Stimulated activated naive CD8-positive, alpha-beta T cell treated with anti-CD3 and anti-CD28 coated beads, Interleukin-15, Interleukin-2, amounts not matched to agents 100 ng/mL and 50 ng/mL, for 24 hours (primary cell): Measurements from ENCODE around the gene RASA3.

Experiments used
- H3K27ac Mint-ChIP-seq: one replicate; pipeline ENCODE4 v1.8.0; 2021; ENCODE audit warnings: mild to moderate bottlenecking, mixed read lengths
- H3K27me3 Mint-ChIP-seq: one replicate; pipeline ENCODE4 v1.8.0; 2021; ENCODE audit warnings: mixed read lengths
- H3K36me3 Mint-ChIP-seq: one replicate; pipeline ENCODE4 v1.8.0; 2021; ENCODE audit warnings: low read depth, mixed read lengths
- H3K4me1 Mint-ChIP-seq: one replicate; pipeline ENCODE4 v1.8.0; 2021; ENCODE audit warnings: low read depth, mixed read lengths
- H3K4me3 Mint-ChIP-seq: one replicate; pipeline ENCODE4 v1.8.0; 2021; ENCODE audit warnings: mild to moderate bottlenecking, mixed read lengths
- H3K9me3 Mint-ChIP-seq: one replicate; pipeline ENCODE4 v1.8.0; 2021; ENCODE audit warnings: mixed read lengths

The RASA3 gene

GRCh38 chr13:113948034-113948742, 184.2 kb downstream of the RASA3 start:
- H3K36me3 Mint-ChIP-seq: no peaks in the 10 kb centered on the region
- no peaks in the 10 kb centered on the region for H3K9me3 Mint-ChIP-seq
- H3K4me1 Mint-ChIP-seq: no peaks in the 10 kb centered on the region
- H3K27ac Mint-ChIP-seq: no peak overlapping the region
- no peak overlapping the region for H3K4me3 Mint-ChIP-seq
- H3K27me3 Mint-ChIP-seq: no peaks in the 10 kb centered on the region

DNA sequence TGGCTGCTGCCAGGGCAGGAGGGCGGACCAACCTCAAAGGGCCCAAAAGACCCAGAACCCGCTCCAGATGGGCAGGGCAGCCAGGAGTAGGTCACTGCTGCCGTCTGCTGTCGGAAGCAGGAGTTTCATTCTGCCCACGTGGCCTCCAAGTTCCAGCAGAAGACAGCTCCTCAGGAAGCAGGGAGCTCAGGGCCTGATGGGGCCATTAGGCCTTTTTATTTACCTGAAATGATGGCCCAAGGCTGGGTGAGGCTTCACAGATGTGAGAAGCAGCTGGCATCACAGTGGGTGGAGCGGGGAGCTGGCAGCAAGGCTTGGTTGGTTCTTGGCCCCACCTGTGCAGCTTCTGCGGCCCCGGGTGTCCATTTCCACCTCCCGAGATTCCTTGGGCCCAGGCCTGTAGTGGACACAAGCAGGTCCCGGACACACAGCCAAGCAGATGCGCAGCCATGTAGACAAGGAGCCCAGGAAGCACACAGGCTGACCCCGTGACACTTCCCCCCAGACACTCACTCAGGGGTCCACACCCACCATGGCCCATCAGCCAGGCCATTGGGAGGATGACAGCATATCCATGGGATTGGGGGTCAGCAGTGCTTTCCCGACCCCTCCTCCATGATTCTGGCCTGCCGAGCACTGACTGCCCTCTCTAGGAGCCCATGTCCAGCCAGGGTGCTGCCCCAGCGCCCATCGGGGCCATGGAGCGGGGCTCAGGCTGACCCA, 185.0 kb downstream of the RASA3 start:
- Mint-ChIP-seq H3K4me3 (no peak overlapping the region), H3K36me3 (no peaks in the 10 kb centered on the region), H3K4me1 (no peaks in the 10 kb centered on the region), H3K9me3 (no peaks in the 10 kb centered on the region), H3K27ac (no peak overlapping the region), H3K27me3 (no peaks in the 10 kb centered on the region)

DNA sequence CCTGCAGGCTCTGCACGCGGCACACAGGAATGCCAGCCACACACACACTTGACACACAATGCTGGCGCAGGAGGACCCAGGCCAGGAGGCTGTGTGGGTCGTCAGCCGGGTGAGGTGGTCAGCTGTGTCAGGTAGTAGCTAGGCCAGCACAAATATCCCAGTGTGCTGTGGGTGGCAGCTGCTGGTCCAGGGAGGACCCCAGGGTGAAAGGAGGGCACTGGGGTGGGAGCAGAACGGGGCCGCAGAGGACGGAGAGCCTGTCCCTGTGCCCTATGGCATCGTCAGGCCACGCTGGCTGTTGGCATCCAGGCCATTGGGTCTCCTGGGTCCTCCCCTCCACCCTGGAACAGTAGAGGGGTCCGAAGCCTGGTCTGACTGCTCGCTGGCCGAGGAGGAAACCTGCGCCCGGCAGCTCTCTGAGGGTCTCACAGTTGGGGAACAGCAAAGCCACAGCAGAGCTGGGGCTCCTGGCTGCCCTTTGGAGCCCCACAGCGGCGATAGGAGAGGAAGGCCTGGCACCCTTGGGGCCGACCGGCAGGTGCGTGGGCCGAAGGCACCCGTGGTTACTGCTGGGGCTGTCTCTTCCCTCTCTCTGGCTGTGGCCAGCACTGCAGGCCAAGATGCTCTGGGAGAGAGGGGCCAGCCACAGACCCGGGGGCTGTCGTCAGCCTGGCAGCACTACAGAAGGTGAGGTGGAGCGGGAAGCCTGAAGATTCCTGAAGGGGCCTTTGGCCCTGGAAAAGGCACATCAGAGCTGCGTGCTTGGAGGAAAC, 185.8 kb downstream of the RASA3 start:
- H3K27ac Mint-ChIP-seq: no peak overlapping the region
- H3K36me3 Mint-ChIP-seq: no peaks in the 10 kb centered on the region
- H3K27me3 Mint-ChIP-seq: no peaks in the 10 kb centered on the region
- no peak overlapping the region for H3K4me3 Mint-ChIP-seq
- H3K4me1 Mint-ChIP-seq: no peaks in the 10 kb centered on the region
- H3K9me3 Mint-ChIP-seq: no peaks in the 10 kb centered on the region

DNA sequence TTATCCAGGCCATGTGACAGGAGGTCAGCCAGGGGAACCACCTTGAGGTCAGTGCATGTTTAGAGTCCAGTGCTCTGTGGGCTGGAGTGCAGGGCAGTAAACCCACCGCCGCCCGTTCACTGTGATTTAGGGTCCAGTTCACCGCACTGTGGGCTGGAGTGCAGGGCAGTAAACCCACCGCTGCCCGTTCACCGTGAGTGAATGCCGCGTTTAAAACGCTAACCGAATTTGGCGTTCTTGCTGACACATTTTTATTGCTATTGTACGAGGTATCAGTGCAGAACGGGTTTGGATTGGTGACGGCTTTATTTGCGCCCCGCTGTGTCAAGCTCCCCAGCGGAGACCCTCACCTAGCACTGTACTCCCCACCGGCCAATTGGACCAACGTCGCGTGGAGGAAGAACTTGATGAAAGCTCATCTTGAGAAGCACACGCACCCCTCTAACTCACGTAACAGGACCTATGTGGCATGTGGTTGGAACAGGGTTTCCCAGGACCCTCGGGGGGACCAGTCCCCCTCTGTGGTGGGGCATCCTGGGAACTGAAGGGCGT, 186.5 kb downstream of the RASA3 start:
- Mint-ChIP-seq H3K4me3 (no peak overlapping the region), H3K4me1 (no peaks in the 10 kb centered on the region), H3K27ac (no peak overlapping the region), H3K27me3 (no peaks in the 10 kb centered on the region), H3K9me3 (no peaks in the 10 kb centered on the region), H3K36me3 (no peaks in the 10 kb centered on the region)

DNA sequence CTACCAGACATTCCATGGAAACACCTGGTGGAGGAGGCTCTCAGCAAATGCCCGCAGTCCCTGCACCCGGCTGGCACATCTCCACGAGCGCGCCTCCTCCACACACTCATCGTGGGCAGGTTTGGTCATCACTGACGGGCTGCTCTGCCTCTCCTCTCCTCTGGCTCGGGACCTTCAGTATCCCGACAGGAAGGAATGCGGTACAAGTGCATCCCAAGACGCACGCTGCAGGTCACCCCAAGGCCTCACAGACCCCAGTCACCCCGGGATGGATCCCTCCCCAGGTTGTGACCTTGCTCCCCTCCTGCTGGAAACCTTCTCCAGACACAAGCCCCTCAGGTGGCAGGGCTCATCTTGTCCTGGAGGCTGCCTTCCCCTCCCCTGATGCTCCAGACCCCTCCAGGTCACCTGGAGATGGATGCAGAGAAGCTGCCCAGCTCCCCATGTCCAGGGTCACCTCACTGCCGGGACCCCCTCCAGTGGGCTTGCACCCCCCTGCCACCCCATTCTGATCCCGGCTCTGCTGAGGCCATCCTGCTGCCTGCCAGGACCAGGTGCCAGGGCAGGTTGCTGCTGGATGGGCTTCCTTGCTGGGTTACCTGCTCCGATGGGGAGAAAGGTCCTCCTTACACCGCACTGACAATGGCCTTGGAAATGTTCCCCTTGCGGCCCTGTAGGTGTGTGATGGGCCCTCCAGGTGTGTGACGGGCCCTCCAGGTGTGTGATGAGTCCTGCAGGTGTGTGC, 188.4 kb downstream of the RASA3 start:
- Mint-ChIP-seq H3K9me3 (no peaks in the 10 kb centered on the region), H3K4me1 (no peaks in the 10 kb centered on the region), H3K27me3 (no peaks in the 10 kb centered on the region), H3K36me3 (no peaks in the 10 kb centered on the region), H3K27ac (no peak overlapping the region), H3K4me3 (no peak overlapping the region)

GRCh38 chr13:113942591-113943103, 189.8 kb downstream of the RASA3 start:
- no peak overlapping the region for H3K4me3 Mint-ChIP-seq
- H3K36me3 Mint-ChIP-seq: no peaks in the 10 kb centered on the region
- no peaks in the 10 kb centered on the region for H3K9me3 Mint-ChIP-seq
- no peaks in the 10 kb centered on the region for H3K27me3 Mint-ChIP-seq
- no peak overlapping the region for H3K27ac Mint-ChIP-seq
- no peaks in the 10 kb centered on the region for H3K4me1 Mint-ChIP-seq

DNA sequence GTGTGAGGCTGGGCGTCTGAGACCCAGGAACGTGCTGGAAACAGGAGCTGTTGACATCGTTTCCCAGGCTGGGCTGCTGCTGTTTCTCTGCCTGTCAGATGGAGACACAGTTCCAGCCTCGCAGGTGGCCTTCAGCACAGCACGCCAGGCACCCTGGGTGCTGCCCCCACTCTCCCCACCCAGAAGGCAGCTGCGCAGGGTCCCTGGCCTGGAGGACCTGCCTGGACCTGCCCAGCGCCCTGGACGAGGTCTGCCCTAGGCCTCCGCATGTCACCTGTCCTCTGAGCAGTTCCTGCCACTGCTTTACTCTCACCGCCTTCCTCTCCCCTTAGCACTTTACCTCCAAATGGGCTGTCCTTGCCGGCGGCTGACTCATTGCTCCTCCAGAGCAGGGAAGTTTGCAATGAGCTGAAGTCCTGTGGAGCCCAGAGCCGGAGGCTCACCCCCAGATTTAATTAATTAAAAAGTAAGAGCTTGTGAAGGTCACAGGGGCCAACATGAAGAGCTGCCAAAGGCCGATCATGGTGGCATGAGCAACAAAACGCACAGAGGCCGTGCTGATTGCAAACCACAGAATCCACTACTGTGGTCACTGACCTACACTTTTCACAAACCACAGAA, 190.7 kb downstream of the RASA3 start:
- Mint-ChIP-seq H3K27ac (no peak overlapping the region), H3K27me3 (no peaks in the 10 kb centered on the region), H3K36me3 (no peaks in the 10 kb centered on the region), H3K9me3 (no peaks in the 10 kb centered on the region), H3K4me3 (no peak overlapping the region), H3K4me1 (no peaks in the 10 kb centered on the region)

GRCh38 chr13:113939944-113940297, 192.5 kb downstream of the RASA3 start:
- Mint-ChIP-seq H3K27ac (no peak overlapping the region), H3K4me3 (no peak overlapping the region), H3K9me3 (no peaks in the 10 kb centered on the region), H3K36me3 (no peaks in the 10 kb centered on the region), H3K4me1 (no peaks in the 10 kb centered on the region), H3K27me3 (no peaks in the 10 kb centered on the region)

GRCh38 chr13:113939129-113939943, 193.1 kb downstream of the RASA3 start:
- Mint-ChIP-seq H3K36me3 (no peaks in the 10 kb centered on the region), H3K4me3 (no peak overlapping the region), H3K9me3 (no peaks in the 10 kb centered on the region), H3K27me3 (peaks cover 2% of the 10 kb centered on the region), H3K4me1 (no peaks in the 10 kb centered on the region), H3K27ac (no peak overlapping the region)

- Mint-ChIP-seq H3K4me3 (no peak overlapping the region), H3K36me3 (no peaks in the 10 kb centered on the region), H3K27ac (no peak overlapping the region), H3K27me3 (peaks cover 7% of the 10 kb centered on the region), H3K9me3 (no peaks in the 10 kb centered on the region), H3K4me1 (no peaks in the 10 kb centered on the region)
Measured at GRCh38 chr13:113938716-113939115, 193.7 kb downstream of the RASA3 start.

- no peak overlapping the region for H3K4me3 Mint-ChIP-seq
- H3K27ac Mint-ChIP-seq: no peak overlapping the region
- H3K27me3 Mint-ChIP-seq: peaks cover 11% of the 10 kb centered on the region
- H3K4me1 Mint-ChIP-seq: no peaks in the 10 kb centered on the region
- no peaks in the 10 kb centered on the region for H3K36me3 Mint-ChIP-seq
- no peaks in the 10 kb centered on the region for H3K9me3 Mint-ChIP-seq
Measured at GRCh38 chr13:113938246-113938645, 194.2 kb downstream of the RASA3 start.

DNA sequence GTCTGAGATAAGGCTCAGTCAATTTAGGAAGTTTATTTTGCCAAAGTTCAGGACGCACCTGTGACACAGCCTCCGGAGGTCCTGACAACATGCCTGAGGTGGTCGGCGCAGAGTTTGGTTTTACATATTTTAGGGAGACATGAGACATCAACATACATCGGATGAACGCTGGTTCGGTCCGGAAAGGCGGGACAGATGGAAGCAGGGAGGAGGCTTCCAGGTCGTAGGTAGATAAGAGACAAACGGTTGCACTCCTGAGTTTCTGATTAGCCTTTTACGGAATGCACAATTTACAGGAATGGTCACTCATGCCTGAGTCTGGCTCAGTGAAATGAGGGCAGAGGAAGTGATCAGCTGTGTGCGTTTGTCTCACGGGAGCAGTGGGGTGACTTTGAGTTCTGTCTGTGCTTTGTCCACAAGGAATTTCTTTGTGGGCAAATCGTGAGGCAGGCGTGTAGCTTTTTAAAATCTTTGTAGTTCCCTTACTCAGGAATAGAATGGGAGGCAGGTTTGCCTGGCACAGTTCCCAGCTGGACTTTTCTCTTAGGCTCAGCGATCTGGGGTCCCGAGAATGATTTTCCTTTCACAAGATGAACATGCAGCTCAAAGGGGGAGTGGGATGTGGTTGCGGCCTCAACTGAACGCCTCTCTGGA, 194.8 kb downstream of the RASA3 start:
- Mint-ChIP-seq H3K9me3 (no peaks in the 10 kb centered on the region), H3K27me3 (peaks cover 13% of the 10 kb centered on the region), H3K36me3 (no peaks in the 10 kb centered on the region), H3K4me1 (no peaks in the 10 kb centered on the region), H3K27ac (no peak overlapping the region), H3K4me3 (no peak overlapping the region)

DNA sequence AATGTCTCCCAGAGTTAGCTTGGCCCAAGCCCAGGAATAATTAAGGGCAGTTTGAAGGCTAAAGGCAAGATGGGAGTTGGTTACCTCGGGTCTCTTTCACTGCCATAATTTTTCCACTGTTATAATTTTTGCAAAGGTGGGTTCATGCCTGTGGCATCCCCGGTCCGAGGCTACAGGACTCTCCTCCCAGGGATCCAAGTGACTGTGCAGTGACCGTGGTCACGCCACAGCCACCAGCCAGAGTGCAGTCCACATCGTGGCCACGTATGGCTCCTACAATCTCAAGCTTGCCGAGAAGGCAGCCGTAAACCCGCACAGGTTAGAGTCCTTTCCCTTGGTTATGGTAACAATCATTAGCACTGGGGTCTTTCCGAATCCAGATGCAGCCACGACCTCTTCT, 195.3 kb downstream of the RASA3 start:
- H3K27ac Mint-ChIP-seq: no peak overlapping the region
- H3K9me3 Mint-ChIP-seq: no peaks in the 10 kb centered on the region
- no peak overlapping the region for H3K4me3 Mint-ChIP-seq
- H3K4me1 Mint-ChIP-seq: peaks cover 4% of the 10 kb centered on the region
- H3K36me3 Mint-ChIP-seq: no peaks in the 10 kb centered on the region
- peaks cover 17% of the 10 kb centered on the region for H3K27me3 Mint-ChIP-seq
